ENCODE data around the gene DZIP1.

Gene DZIP1

DNA sequence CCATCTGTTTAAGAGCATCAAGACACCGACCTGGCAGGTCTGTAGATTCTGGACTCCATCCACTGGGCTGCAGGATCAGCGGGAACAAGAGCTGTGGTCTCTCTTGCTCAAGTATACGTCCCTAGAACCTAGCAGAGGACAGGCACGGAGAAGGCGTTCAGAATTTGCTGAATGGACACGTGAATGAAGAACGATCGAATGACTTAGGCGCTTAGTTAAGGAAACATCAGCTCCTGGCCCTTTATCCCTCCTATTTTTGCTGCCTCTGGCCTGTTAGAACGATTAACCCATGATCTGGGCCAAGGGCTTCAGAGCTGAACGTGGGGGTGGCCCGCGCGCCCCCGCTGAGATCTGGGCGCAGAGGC is 953 bp downstream of the DZIP1 start:
- no peak for DNase-seq (ENCODE audit: low read depth in 2 of 2, low spot score in 1 of 2)

- no peak for DNase-seq (ENCODE audit: low read depth in 2 of 2, low spot score in 1 of 2)
Measured at GRCh38 chr13:95642999-95643398, 1.5 kb downstream of the DZIP1 start.

GRCh38 chr13:95642028-95642621 is 2.4 kb downstream of the DZIP1 start:
- DNase-seq (ENCODE audit: low read depth in 2 of 2, low spot score in 1 of 2): no peak

DNA sequence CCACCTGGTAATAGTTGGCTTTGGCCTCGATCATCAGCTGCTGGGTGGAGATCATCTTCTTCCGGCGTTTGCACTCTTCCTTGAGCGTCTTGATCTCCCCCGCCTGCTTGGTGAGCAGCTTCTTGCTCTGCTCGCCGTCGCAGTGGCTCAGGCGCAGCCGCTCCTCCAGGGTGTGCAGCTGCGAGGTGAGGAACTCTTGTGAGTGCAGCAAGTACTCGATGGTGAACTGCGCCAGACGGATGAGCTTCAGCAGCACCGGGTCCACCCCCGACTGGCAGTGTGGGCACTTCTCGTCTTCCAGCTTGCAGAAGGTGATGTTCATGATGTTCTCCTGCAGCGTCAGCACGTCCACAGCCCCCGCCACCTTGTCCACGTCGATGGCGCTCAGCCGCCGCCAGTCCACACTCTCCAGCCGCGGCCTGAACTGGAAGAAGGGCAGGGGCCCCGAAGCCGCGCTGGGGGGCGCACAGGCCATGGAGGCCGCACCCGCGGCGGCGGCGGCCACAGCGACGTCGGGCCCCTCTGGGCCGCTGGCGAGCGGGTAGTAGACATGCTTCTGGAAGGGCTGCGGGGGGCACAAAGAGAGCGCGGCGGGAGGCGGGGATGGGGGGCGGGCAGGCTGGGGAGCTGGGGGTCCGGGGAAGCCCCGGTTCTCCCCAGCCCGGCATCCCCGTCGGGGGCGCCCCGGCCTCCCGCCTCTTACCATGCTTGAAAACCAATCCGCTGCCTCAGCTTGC is 3.0 kb downstream of the DZIP1 start:
- DNase-seq (ENCODE audit: low read depth in 2 of 2, low spot score in 1 of 2): no peak

- DNase-seq (ENCODE audit: low read depth in 2 of 2, low spot score in 1 of 2): no peak
Measured at GRCh38 chr13:95636853-95637252, 7.7 kb downstream of the DZIP1 start.

GRCh38 chr13:95630593-95630992 is 13.9 kb downstream of the DZIP1 start:
- DNase-seq (ENCODE audit: low read depth in 2 of 2, low spot score in 1 of 2): no peak

- no peak for DNase-seq (ENCODE audit: low read depth in 2 of 2, low spot score in 1 of 2)
Measured at GRCh38 chr13:95629071-95629470, 15.4 kb downstream of the DZIP1 start.

DNA sequence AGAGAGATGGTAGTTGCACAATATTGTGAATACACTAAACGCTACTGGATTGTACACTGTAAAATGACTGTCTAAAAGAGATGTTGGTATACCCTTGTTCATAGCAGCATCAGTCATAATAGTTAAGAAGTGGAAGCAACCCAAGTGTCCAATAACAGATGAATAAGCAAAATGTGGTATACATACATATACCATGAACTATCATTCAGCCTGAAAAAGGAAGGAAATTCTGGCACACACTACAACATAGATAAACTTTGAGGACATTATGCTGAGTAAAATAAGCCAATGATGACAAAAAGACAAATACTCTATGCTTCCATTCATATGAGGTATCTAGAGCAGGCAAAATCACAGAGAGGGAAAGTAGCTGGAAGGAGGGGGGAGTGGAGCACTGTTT is 16.0 kb downstream of the DZIP1 start:
- DNase-seq (ENCODE audit: low read depth in 2 of 2, low spot score in 1 of 2): no peak

DNA sequence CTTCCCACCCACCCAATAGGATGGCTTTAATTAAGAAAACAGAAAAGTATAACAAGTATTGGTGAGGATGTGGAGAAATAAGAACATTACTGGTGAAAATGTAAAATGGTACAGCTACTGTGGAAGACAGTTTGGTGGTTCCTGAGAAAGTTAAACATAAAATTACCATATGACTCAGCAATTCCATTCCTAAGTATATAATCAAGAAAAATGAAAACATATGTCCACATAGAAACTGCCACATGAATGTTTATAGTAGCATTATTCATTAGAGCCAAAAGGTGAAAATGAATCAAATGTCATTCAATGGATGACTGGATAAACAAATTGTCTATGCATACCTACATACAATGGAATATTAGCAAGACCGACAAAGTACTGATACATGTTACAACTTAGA is 16.9 kb downstream of the DZIP1 start:
- no peak for DNase-seq (ENCODE audit: low read depth in 2 of 2, low spot score in 1 of 2)

DNA sequence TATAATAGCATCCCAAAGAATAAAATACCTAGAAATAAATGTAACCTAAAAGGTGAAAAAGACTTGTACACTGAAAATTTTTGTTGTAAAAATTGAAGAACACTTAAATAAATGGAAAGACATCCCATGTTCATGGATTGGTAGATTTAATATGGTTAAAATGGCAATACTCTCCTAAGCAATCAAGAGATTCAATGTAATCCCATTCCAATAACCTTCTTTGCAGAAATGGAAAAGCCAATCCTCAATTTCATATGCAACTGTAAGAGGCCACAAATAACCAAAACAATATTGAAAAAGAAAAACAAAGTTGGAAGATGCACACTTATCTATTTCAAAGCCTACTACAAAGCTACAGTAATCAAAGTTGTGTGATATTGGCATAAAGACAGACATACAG is 17.7 kb downstream of the DZIP1 start:
- no peak for DNase-seq (ENCODE audit: low read depth in 2 of 2, low spot score in 1 of 2)

- DNase-seq (ENCODE audit: low read depth in 2 of 2, low spot score in 1 of 2): no peak
Measured at GRCh38 chr13:95624020-95624419, 20.5 kb downstream of the DZIP1 start.

- no peak for DNase-seq (ENCODE audit: low read depth in 2 of 2, low spot score in 1 of 2)
Measured at GRCh38 chr13:95623141-95623540, 21.4 kb downstream of the DZIP1 start.

GRCh38 chr13:95620825-95621498 is 23.5 kb downstream of the DZIP1 start:
- DNase-seq (ENCODE audit: low read depth in 2 of 2, low spot score in 1 of 2): no peak

- no peak for DNase-seq (ENCODE audit: low read depth in 2 of 2, low spot score in 1 of 2)
Measured at GRCh38 chr13:95620030-95620824, 24.3 kb downstream of the DZIP1 start.

GRCh38 chr13:95615539-95615938 is 29.0 kb downstream of the DZIP1 start:
- DNase-seq (ENCODE audit: low read depth in 2 of 2, low spot score in 1 of 2): no peak

DNA sequence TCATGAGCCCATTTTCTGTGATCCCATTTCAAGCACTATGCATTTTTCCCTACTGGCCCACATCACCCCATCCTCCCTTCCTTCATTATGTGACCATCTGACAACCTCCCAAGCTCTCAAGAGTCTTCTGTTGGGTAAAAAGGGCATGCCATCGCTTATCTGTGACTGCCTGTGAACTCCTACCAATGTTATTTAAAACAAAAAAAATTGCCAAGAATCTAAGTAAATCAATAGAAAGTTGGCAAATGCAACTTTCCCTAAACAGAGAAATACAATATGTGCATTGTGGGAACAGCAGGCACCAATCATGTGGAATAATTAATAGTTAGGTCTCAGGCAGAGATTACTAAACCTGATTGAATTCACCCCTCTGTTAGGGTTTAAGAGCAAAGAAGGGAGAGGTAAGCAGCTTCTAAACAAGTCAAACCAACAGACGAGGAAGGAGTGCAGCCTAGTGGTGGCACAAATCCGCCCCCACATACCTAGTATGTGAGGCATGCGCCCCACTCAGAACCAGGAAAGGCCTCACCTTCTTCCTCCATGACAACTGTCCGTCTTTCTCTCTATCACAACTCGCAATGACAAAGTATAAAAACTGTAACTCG is 29.8 kb downstream of the DZIP1 start:
- no peak for DNase-seq (ENCODE audit: low read depth in 2 of 2, low spot score in 1 of 2)

GRCh38 chr13:95608640-95609323 is 35.7 kb downstream of the DZIP1 start:
- no peak for DNase-seq (ENCODE audit: low read depth in 2 of 2, low spot score in 1 of 2)

DNA sequence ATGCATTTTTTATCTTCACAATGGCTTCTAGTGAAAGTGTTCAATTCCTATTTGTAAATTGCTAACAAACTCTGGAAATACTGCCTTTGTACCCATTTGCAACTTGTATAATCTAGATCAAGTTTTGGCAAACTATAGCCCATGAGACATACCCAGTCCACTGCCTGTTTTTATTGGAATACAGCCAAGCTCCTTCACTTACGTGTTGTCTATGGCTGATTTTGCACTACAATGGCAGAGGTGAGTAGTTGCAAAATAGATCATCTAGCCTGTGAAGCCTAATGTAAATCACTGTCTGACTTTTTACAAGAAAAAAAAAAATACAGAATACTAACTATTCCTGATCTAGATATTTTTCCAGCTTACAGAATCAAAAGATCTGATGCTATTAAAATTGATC is 37.1 kb downstream of the DZIP1 start:
- no peak for DNase-seq (ENCODE audit: low read depth in 2 of 2, low spot score in 1 of 2)

DNA sequence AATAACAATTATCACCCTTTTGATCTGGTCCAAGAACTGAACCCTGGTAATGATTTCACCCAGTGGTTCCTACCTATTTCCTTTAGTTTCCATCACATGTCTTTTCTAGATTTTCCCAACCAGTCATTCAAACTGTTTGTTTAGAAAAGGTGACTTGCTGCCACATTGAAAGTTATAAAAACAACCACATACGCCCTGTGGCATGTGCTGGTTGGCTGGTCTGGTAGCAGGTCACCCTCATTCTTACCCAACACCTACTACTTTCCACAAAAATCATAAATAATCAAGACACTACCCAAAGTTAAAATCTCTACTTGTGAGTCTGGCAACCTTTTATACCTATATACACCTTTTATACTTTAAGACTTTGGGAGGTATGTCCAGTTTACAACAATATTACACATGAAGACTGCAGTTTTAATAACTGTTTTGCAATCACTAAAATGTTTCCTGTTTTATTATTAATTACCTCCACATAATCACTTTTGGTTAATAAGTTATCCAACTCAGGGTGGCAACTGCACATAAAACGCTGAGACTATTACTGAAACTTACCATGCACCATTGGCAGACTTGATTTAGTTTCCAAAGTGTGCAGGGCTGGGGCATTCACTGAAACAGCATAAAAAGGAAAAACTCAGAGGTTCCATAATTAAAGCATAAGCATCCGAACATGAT is 38.9 kb downstream of the DZIP1 start:
- DNase-seq (ENCODE audit: low read depth in 2 of 2, low spot score in 1 of 2): no peak

- DNase-seq (ENCODE audit: low read depth in 2 of 2, low spot score in 1 of 2): no peak
Measured at GRCh38 chr13:95604556-95604915, 40.0 kb downstream of the DZIP1 start.
